HG02763 (cell line): ENCODE data around the gene ARAP1.

Experiments used
- ATAC-seq: cut with Tn5 transposase; IDR thresholded peaks from one replicate; pipeline ENCODE4 v1.9.1; 2021; ENCODE audit warnings: mild to moderate bottlenecking, moderate library complexity; ENCODE audit not compliant: unreplicated experiment

Gene ARAP1

DNA sequence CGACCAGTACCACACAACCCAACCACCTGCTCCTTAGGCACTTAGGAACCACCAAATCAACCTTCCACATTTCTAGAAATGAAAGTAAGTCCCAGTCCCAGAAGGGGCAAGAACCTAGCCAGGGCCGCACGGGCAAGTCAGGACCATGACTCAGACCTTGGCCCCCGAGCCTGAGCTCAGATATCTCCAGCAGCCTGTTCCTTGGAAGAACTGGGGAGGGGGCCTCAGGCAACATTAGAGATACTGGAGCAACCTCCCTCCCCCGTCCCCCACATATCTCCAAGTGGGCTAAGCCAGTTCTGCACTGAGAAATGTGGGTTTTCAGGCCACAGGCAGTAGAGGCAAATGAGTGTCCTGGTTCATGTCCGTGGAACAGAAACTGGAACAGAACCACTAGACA lies 7.7 kb downstream of the ARAP1 start:
- no peak for ATAC-seq

- ATAC-seq: no peak
Measured at GRCh38 chr11:72743321-72744221, 8.6 kb downstream of the ARAP1 start.

DNA sequence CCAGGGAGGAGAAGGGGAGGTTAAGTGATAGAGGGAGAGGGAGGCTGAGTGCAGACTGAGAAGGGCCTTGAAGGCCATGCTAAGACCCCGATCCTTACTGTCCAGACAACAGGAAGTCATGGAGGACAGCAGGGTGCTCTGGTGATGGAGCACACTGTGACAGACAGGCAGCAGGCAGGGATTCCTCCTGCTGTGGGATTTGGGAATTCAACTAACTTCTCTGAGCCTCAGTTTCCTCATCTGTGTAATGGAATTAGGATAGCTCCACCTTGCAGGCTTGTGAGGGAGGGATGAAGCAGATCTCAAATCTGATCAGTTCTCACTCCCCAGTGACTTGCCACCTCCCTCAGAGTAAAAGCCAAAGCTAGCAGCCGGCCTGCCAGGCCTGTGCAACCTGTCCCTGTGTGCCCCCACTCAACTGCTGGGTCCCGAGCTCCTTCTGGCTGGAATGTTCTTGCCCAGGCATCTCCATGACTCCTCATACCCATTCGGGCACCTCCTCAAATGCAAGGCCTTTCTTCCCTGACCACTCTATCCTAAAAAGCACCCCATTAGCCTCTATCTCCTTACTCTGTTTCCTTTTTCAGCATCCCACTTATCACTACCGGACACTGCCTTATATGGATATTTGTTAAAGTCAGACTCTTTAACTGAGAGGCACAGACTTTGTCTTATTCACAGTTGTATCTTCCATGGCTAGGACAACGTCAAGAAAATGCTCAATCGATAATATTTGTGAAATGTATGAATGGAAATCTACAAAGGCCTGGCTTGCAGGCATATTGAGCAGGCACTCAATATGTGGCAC lies 9.5 kb downstream of the ARAP1 start:
- no peak for ATAC-seq

DNA sequence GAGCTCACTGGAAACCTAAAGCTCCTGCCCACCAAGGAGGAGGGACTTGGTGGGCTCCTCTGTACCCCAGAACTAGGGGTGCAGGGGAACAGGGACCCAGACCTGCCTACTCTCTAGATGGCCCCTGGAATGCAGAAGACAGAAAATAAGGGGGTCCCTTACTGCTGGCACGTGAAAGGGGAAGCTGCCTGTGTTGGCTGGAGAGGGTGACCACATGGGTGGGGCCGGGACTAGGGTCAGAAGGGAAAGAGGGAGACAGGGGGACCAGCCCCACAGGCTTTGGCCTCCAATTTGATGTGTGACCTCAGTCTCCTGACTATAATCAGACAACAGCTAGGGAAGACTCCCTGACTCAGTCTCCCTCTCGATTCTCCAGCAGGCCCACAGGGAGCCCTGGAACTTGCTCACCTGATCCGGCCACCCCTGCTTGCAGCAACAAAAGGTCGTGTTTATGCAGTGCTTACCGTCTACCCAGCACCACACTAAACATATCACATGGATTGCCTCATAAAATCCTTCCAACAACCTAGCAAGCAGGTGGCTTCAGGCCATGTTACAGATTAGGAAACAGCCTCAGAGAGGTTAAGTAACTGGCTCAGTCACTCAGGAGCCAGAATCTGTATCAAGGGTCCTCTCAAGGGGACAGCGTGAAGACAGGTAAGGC lies 10.2 kb downstream of the ARAP1 start:
- ATAC-seq: no peak

DNA sequence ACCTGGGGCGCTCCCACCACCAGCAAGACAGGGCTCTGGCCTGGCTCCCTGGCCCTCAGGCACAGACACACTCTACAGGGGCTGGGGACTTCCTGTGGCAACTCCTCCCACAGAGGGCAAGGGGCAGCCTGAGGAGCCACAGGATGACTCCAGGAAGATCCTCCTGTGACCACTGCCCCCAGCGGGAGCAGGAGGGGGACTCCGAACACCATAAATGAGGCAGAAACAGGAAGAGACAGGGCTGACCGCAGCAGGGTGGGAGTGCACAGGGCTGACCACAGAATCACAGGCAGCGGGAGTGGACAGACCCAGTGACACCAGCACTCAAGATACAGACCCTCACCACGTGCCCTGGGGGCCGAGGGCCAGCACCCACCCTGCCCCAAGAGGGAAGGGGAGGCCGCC lies 10.8 kb downstream of the ARAP1 start:
- ATAC-seq: no peak

GRCh38 chr11:72740562-72741428 lies 11.4 kb downstream of the ARAP1 start:
- ATAC-seq: no peak

DNA sequence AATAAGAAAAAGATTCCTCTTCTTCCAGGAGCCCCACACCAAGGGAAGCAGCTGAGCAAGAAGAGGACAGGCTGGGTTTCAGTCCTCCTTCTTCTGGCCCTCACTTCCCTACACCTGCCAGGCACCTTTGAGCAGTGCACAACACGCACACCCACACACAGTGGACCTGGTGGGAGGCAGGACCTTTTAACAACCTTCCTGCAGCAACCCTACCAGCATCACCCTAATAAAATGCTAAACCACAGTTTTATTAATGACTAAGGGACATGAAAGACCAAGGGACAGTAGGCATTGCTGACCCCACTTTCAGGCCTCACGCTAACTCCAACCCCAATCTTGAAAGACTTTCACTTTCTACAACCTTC lies 12.2 kb downstream of the ARAP1 start:
- ATAC-seq: no peak

- no peak for ATAC-seq
Measured at GRCh38 chr11:72739240-72740059, 12.8 kb downstream of the ARAP1 start.

DNA sequence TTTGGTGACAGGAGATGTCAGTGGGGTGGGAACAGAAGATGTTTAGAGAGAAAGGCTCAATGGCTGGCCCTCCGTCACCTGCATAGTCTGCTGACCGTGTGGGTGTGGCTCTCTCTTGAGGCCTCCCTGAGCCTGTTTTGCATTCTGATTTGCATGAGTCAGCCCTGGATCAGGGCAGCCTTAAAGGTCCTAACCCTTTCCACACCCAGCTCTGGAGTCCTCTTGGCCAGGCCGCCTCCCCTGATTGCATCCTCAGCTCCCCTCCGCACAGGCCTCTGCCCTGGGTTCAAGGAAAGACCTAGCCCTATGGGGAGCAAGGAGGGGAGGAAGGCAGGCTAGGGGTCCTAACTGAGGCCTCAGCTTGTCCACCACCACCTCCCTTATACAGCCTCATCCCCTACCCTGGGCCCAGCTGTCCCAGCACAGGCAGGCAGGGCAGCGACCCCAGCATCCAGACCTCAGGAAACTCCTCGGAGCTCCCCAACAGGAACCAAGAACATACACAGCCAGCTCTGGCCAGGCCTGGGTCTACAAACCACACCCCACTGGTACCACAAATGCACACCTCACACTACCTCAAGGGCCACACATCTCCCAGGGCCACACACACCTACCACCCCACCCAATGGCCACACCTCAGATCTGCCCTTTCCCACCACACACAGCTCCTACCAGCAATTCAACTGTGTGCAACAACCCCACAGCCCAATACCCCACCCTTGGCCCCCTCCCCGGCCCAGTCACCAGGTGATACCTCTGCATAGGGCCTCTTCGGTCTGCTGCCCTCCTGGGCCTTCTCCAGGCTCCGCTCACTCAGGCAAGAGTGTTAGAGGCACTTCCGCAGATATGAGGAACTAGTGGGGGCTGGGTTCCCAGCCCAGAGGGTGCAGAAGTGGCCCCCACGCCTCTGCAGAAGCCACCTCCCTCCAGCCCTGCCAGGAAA lies 13.7 kb downstream of the ARAP1 start:
- no peak for ATAC-seq

- ATAC-seq: no peak
Measured at GRCh38 chr11:72737336-72737735, 14.9 kb downstream of the ARAP1 start.

DNA sequence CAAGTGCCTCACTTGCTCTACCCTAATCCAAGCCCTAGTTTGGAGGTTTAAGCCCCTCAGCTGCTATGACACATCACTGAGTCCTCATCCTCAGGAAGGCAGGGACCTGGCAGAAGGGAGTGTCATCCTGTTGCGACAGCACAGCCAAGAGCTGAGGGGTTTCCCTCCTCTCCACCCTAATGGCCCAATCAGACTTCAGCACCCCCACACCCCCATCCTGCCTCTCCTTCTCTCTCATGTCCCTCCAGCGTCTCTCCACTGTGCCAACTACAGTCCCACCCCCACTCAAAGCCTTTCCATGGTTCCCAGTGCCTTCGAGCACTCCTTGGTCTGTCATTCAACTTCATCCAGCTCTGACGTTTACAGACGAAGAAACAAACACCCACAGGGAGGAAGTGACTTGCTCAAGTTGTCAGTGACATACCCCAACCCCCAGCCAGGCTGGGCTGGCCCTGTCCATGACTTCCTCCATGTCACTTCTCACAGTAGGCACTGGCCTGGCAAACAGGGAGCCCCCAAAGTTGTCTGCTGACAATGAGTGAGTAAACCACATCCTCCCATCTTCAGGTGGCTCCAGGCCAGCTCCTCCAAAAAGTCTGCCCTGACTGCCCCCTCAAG lies 15.6 kb downstream of the ARAP1 start:
- ATAC-seq: no peak

DNA sequence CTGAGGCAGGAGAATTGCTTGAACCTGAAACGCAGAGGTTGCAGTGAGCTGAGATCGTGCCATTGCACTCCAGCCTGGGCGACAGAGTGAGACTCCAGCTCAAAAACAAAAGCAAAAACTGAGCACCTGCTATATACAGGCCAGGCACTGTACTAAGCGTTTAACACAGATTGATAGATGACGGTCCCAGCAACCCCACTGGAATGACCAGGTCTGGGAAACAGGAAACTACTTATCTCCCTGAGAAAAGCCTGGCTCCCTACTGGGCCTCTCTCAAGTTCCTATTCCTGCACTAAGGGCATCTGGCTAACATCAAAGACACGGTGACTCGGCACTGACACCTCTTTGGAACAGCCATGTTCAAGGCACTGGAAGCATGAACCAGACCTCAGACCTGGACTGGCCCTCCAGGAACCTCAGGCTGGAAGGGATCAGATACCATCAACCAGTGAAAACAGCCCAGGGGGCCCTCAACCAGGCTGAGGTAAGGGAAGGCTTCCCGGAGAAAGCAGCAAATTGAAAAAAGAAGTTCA lies 16.6 kb downstream of the ARAP1 start:
- no peak for ATAC-seq

GRCh38 chr11:72732329-72732728 lies 19.9 kb downstream of the ARAP1 start:
- no peak for ATAC-seq

GRCh38 chr11:72730737-72731136 lies 21.5 kb downstream of the ARAP1 start:
- no peak for ATAC-seq

GRCh38 chr11:72730243-72730642 lies 22.0 kb downstream of the ARAP1 start:
- ATAC-seq: no peak

- no peak for ATAC-seq
Measured at GRCh38 chr11:72727521-72727920, 24.7 kb downstream of the ARAP1 start.

DNA sequence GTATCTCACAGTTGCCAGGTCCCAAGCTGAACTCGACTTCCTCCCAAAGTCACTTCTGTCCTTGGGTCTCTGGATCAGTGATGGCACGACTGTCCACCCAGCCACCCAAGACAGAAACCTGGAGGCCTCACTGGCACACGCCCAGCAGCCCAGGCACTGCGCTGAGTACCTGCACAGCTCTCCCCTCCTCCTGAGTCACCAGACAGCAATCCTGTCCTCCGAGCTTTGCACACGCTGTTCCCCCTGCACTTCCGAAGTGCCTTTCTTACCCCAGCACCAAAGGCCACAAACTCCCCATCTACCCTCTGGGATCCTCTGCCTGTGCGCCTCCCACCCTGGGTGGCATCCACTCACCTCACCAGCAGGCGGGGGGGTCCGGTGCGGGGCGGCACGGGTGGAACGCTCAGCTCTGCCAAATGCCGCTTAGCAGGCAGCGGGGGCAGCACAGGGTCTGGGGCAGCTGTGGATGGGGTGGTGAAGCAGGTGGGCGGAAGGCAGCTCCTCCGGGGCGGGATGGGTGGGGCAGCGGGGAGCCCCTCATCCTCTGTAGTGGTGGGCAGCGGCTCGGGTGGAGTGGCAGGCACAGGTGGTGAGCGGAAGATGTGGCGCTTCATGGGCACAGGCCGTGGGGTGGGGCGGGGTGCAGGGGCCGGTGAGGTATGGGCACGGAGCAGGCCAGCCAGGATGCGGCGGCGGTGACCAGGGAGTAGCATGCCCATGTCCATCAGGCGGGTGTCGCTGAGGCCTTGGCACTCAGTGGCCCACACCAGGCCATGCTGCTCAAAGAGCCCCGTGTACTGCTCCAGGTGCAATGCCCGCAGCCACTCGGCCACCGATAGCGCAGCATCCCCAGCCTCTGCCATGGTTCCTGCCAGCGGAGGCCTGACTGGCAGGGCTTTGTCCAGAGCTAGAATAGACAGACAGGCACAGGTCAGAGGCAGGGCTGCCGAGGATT lies 25.7 kb downstream of the ARAP1 start:
- ATAC-seq: no peak
